Neural progenitor cell (in vitro differentiated cells): ENCODE data around the gene USP25. TPM values are rescaled to one million over a fixed set of nuclear protein-coding genes. Genes with fewer than 3 reads are reported as not detected.

Experiments used
- DNase-seq: peaks from one replicate; pipeline ENCODE4 v3.0.0-alpha.2; 2016; ENCODE audit warnings: low spot score
- H2AFZ ChIP-seq: fragments of 200-600 bp; sonication (generic); replicated peaks from 2 replicates; pipeline ENCODE4 v1.6.1; 2016; ENCODE audit warnings: antibody characterized with exemption
- H3F3A ChIP-seq: fragments of 200-600 bp; sonication (generic); 2 replicates; pipeline ENCODE4 v1.6.1; 2016; ENCODE audit warnings: antibody characterized with exemption, low read depth
- H3K27ac ChIP-seq: fragments of 200-600 bp; sonication (generic); 2 replicates; pipeline ENCODE4 v1.5.1; 2016; ENCODE audit warnings: mild to moderate bottlenecking
- H3K27me3 ChIP-seq: fragments of 200-600 bp; sonication (generic); 2 replicates; pipeline ENCODE4 v1.6.1; 2016; ENCODE audit warnings: mild to moderate bottlenecking, moderate library complexity
- H3K36me3 ChIP-seq: fragments of 200-600 bp; sonication (generic); 2 replicates; pipeline ENCODE4 v1.5.1; 2016
- H3K4me1 ChIP-seq: fragments of 200-600 bp; sonication (generic); 2 replicates; pipeline ENCODE4 v1.6.1; 2016; ENCODE audit warnings: mixed run types
- H3K4me2 ChIP-seq: fragments of 200-600 bp; sonication (generic); 2 replicates; pipeline ENCODE4 v1.6.1; 2016
- H3K4me3 ChIP-seq: fragments of 200-600 bp; sonication (generic); 2 replicates; pipeline ENCODE4 v1.5.1; 2016
- H3K79me2 ChIP-seq: fragments of 200-600 bp; sonication (generic); 2 replicates; pipeline ENCODE4 v1.6.1; 2016; ENCODE audit warnings: low read depth
- H3K9ac ChIP-seq: fragments of 200-600 bp; sonication (generic); 2 replicates; pipeline ENCODE4 v1.6.1; 2016
- H3K9me3 ChIP-seq: fragments of 200-600 bp; sonication (generic); 2 replicates; pipeline ENCODE4 v1.5.1; 2016; ENCODE audit warnings: low read depth
- H4K20me1 ChIP-seq: fragments of 200-600 bp; sonication (generic); 2 replicates; pipeline ENCODE4 v1.6.1; 2016; ENCODE audit warnings: low read depth
- H3K27ac Mint-ChIP-seq: 3 replicates; pipeline ENCODE4 v1.8.0; 2021; ENCODE audit warnings: mixed read lengths
- H3K27me3 Mint-ChIP-seq: 2 replicates; pipeline ENCODE4 v1.8.0; 2022; ENCODE audit warnings: low read depth, mild to moderate bottlenecking, inconsistent platforms, moderate library complexity, mixed read lengths; ENCODE audit not compliant: insufficient read depth
- H3K36me3 Mint-ChIP-seq: 3 replicates; pipeline ENCODE4 v1.8.0; 2021; ENCODE audit warnings: mixed read lengths
- H3K4me1 Mint-ChIP-seq: 3 replicates; pipeline ENCODE4 v1.8.0; 2021; ENCODE audit warnings: mixed read lengths
- H3K4me3 Mint-ChIP-seq: 3 replicates; pipeline ENCODE4 v1.8.0; 2021; ENCODE audit warnings: mild to moderate bottlenecking, moderate library complexity, mixed read lengths
- H3K9me3 Mint-ChIP-seq: 3 replicates; pipeline ENCODE4 v1.8.0; 2020; ENCODE audit warnings: mixed read lengths
- EZH2 ChIP-seq: fragments of 200-600 bp; sonication (generic); IDR thresholded peaks from 2 replicates; pipeline ENCODE4 v1.6.1; 2017; ENCODE audit warnings: antibody characterized with exemption, mild to moderate bottlenecking, moderate library complexity
- EZH2phosphoT487 ChIP-seq: fragments of 200-600 bp; sonication (generic); IDR thresholded peaks from 2 replicates; pipeline ENCODE4 v1.6.1; 2017; ENCODE audit warnings: antibody characterized with exemption
- total RNA-seq: library from RNA; depleted of rRNA; stranded (reverse); fragments of >200 nt; gene quantifications from 2 replicates; pipeline ENCODE4 v1.2.3, GENCODE V29; 2015; ENCODE audit warnings: low replicate concordance
- TF ChIP-seq, protein P1 (sequence below): fragments of 200-600 bp; sonication (generic); IDR thresholded peaks from 2 replicates; pipeline ENCODE4 v1.5.1; 2017; ENCODE audit warnings: antibody characterized with exemption, mild to moderate bottlenecking

USP25 gene
- total RNA-seq, 1 donor from 2014 or later: 36.4 TPM

GRCh38 chr21:15742694-15743093 lies 12.9 kb downstream of the USP25 start:
- H3K4me2 ChIP-seq: no peak overlapping the region
- H3K4me1 Mint-ChIP-seq: peaks cover 25% of the 10 kb centered on the region
- no peak overlapping the region for H2AFZ ChIP-seq
- no peaks in the 10 kb centered on the region for H3K27me3 ChIP-seq
- H3K27ac Mint-ChIP-seq: no peak overlapping the region
- no peaks in the 10 kb centered on the region for H3K36me3 ChIP-seq
- no peak overlapping the region for H3K9ac ChIP-seq
- H3K4me1 ChIP-seq: peaks cover 32% of the 10 kb centered on the region
- no peaks in the 10 kb centered on the region for H4K20me1 ChIP-seq
- peaks cover 56% of the 10 kb centered on the region for H3K9me3 Mint-ChIP-seq
- H3K79me2 ChIP-seq: peaks cover 100% of the 10 kb centered on the region
- no peaks in the 10 kb centered on the region for H3K9me3 ChIP-seq
- H3F3A ChIP-seq: no peaks in the 10 kb centered on the region
- no peak overlapping the region for H3K4me3 Mint-ChIP-seq
- no peak overlapping the region for H3K27ac ChIP-seq
- no peak overlapping the region for H3K4me3 ChIP-seq
- no peak for TF ChIP-seq EZH2phosphoT487
- no peak for TF ChIP-seq EZH2
- TF ChIP-seq, protein P1, sequence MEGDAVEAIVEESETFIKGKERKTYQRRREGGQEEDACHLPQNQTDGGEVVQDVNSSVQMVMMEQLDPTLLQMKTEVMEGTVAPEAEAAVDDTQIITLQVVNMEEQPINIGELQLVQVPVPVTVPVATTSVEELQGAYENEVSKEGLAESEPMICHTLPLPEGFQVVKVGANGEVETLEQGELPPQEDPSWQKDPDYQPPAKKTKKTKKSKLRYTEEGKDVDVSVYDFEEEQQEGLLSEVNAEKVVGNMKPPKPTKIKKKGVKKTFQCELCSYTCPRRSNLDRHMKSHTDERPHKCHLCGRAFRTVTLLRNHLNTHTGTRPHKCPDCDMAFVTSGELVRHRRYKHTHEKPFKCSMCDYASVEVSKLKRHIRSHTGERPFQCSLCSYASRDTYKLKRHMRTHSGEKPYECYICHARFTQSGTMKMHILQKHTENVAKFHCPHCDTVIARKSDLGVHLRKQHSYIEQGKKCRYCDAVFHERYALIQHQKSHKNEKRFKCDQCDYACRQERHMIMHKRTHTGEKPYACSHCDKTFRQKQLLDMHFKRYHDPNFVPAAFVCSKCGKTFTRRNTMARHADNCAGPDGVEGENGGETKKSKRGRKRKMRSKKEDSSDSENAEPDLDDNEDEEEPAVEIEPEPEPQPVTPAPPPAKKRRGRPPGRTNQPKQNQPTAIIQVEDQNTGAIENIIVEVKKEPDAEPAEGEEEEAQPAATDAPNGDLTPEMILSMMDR: no peak
- peaks cover 47% of the 10 kb centered on the region for H3K36me3 Mint-ChIP-seq
- no peak for DNase-seq
- peaks cover 2% of the 10 kb centered on the region for H3K27me3 Mint-ChIP-seq

DNA sequence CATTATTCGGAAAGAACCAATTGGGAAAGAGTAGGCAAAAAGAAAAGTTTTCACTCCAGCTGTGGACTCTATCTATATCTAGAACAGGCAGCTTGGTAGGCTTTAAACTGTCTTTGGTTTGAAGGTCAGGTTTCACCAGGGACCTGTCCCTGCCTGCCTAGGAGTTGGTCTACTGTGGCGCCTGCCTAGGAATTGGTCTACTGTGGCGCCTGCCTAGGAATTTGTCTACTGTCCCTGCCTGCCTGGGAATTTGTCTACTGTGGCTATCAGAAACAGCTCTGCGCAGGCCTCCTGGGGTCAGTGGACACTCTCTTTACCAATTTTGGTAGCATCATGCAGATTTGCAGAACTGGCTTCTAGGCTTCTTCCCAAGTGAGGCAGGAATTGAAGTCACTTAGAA lies 13.8 kb downstream of the USP25 start:
- peaks cover 54% of the 10 kb centered on the region for H3K9me3 Mint-ChIP-seq
- TF ChIP-seq EZH2 (no peak), EZH2phosphoT487 (no peak)
- TF ChIP-seq, protein P1: no peak
- H3K4me1 Mint-ChIP-seq: peaks cover 23% of the 10 kb centered on the region
- Histone ChIP-seq H3K4me2 (no peak overlapping the region), H3K27ac (no peak overlapping the region), H3K36me3 (no peaks in the 10 kb centered on the region), H2AFZ (no peak overlapping the region), H3F3A (no peaks in the 10 kb centered on the region), H3K4me1 (peaks cover 32% of the 10 kb centered on the region), H3K79me2 (peaks cover 100% of the 10 kb centered on the region), H3K27me3 (no peaks in the 10 kb centered on the region), H3K9ac (no peak overlapping the region), H3K4me3 (no peak overlapping the region), H3K9me3 (no peaks in the 10 kb centered on the region), H4K20me1 (no peaks in the 10 kb centered on the region)
- H3K36me3 Mint-ChIP-seq: peaks cover 44% of the 10 kb centered on the region
- H3K27ac Mint-ChIP-seq: no peak overlapping the region
- H3K27me3 Mint-ChIP-seq: peaks cover 2% of the 10 kb centered on the region
- DNase-seq: no peak
- H3K4me3 Mint-ChIP-seq: no peak overlapping the region

DNA sequence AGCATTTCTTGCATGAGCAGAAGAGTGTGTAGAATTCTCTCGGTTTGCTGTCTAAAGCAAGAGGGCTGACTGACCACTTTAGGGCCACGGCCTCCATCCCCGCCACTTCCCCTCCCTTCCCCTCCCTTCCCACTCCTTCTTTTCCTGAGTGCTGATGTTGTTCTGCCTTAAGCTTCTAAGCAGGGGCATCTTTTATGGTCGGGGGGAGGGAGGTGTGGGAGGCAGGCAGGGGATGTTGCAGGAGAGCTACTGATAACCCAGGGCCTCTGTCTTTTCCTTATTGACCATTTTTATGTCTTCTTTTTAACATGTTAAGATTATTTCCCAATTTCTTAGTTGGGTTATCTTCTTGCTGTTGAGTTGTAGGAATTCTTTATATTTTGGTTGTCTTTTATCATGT lies 15.1 kb downstream of the USP25 start:
- H3K27ac ChIP-seq: no peak overlapping the region
- no peak overlapping the region for H3K4me3 ChIP-seq
- H3K4me1 Mint-ChIP-seq: peaks cover 10% of the 10 kb centered on the region
- H3F3A ChIP-seq: no peaks in the 10 kb centered on the region
- H3K27me3 Mint-ChIP-seq: peaks cover 4% of the 10 kb centered on the region
- peaks cover 54% of the 10 kb centered on the region for H3K36me3 Mint-ChIP-seq
- no peaks in the 10 kb centered on the region for H3K9me3 ChIP-seq
- H3K27ac Mint-ChIP-seq: no peak overlapping the region
- H3K79me2 ChIP-seq: peaks cover 100% of the 10 kb centered on the region
- H3K4me1 ChIP-seq: peaks cover 20% of the 10 kb centered on the region
- no peak for TF ChIP-seq EZH2
- no peak for TF ChIP-seq EZH2phosphoT487
- TF ChIP-seq, protein P1: no peak
- no peaks in the 10 kb centered on the region for H3K36me3 ChIP-seq
- no peaks in the 10 kb centered on the region for H3K27me3 ChIP-seq
- DNase-seq: no peak
- no peak overlapping the region for H2AFZ ChIP-seq
- no peak overlapping the region for H3K9ac ChIP-seq
- H3K4me3 Mint-ChIP-seq: no peak overlapping the region
- H4K20me1 ChIP-seq: no peaks in the 10 kb centered on the region
- H3K9me3 Mint-ChIP-seq: peaks cover 62% of the 10 kb centered on the region
- no peak overlapping the region for H3K4me2 ChIP-seq
